PC-3 (cell line): ENCODE results near the gene TMEM117.

ENCODE experiments used
- EZH2 ChIP-seq: fragments of 300-600 bp; sonication (generic); IDR thresholded peaks from one replicate; pipeline ENCODE4 v1.6.1; 2017; ENCODE audit warnings: antibody characterized with exemption, mild to moderate bottlenecking, low read length; ENCODE audit not compliant: unreplicated experiment
- EZH2phosphoT487 ChIP-seq: fragments of 300-600 bp; sonication (generic); IDR thresholded peaks from 2 replicates; pipeline ENCODE4 v1.6.1; 2018; ENCODE audit warnings: mild to moderate bottlenecking, antibody characterized with exemption, low read length, borderline replicate concordance
- TF ChIP-seq, protein P1 (sequence below): fragments of 300-600 bp; sonication (generic); conservative IDR thresholded peaks from 2 replicates; pipeline ENCODE4 v1.5.1; 2017; ENCODE audit warnings: antibody characterized with exemption, low read depth, mild to moderate bottlenecking, low read length

DNA sequence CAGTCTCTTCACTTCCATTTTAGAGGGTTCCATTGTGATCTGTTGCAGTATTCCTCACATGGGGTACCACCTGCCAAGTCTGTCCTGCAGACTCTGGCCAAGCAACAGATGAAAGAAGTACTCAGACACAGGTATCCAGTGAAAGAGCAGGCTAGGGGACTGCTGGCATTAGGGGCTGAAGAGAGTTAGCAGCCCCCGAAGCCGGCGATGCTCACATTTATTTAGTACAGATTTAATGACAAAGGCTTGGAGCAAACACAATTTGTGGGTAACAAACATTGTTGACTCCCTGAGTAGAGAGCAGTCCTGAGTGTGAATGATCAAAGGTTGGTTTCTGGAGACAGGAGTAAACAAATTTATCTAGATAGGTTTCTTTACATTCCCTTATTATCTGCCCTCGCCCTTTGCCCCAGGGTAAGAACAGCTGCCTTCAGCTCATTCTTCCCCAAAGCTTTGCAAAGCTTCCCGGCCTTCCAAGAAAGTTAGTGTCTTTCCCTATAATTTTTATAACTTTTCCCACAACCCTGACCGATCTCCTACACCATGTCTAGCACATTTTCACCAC, 144.8 kb downstream of the TMEM117 start:
- TF ChIP-seq, protein P1, sequence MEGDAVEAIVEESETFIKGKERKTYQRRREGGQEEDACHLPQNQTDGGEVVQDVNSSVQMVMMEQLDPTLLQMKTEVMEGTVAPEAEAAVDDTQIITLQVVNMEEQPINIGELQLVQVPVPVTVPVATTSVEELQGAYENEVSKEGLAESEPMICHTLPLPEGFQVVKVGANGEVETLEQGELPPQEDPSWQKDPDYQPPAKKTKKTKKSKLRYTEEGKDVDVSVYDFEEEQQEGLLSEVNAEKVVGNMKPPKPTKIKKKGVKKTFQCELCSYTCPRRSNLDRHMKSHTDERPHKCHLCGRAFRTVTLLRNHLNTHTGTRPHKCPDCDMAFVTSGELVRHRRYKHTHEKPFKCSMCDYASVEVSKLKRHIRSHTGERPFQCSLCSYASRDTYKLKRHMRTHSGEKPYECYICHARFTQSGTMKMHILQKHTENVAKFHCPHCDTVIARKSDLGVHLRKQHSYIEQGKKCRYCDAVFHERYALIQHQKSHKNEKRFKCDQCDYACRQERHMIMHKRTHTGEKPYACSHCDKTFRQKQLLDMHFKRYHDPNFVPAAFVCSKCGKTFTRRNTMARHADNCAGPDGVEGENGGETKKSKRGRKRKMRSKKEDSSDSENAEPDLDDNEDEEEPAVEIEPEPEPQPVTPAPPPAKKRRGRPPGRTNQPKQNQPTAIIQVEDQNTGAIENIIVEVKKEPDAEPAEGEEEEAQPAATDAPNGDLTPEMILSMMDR, result no peak
- TF ChIP-seq EZH2 (no peak), EZH2phosphoT487 (no peak)
